LNCaP clone FGC (cell line): ENCODE data around the gene OR8J3.
A peak's percentile ranks its signal among the peaks of the same experiment; 100 is the strongest.

ENCODE experiments used
- DNase-seq: peaks from one replicate; pipeline ENCODE4 v3.0.0-alpha.2; 2011; ENCODE audit warnings: low read depth
- H3K4me3 ChIP-seq: 2 replicates; pipeline ENCODE4 v1.5.1; 2011; ENCODE audit warnings: mild to moderate bottlenecking, low read depth, low read length, control low read depth
- TF ChIP-seq, protein P1 (sequence below): IDR thresholded peaks from 2 replicates; pipeline ENCODE4 v1.5.1; 2012; ENCODE audit warnings: mild to moderate bottlenecking; ENCODE audit not compliant: control insufficient read depth, insufficient read depth; ENCODE audit errors: extremely low read depth

Gene OR8J3

DNA sequence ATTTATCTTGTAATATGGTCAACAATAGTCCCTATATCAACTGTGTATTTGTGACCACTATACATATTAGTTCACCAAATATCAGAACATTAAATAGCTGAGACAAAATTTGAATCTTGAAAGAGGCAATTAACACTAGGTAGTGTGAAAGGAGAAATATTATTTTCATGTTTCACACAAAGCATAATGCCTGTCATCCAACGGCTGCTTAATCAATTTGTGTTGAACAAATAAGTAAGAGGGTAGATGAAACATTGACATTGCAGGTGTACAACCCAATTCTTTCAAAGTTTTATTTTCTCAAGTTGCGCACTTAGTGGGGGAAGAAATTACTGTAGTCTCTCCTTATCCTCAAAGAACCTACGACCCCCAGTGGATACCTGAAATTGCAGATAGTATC lies 50.3 kb downstream of the OR8J3 start:
- DNase-seq, result no peak
- TF ChIP-seq, protein P1, sequence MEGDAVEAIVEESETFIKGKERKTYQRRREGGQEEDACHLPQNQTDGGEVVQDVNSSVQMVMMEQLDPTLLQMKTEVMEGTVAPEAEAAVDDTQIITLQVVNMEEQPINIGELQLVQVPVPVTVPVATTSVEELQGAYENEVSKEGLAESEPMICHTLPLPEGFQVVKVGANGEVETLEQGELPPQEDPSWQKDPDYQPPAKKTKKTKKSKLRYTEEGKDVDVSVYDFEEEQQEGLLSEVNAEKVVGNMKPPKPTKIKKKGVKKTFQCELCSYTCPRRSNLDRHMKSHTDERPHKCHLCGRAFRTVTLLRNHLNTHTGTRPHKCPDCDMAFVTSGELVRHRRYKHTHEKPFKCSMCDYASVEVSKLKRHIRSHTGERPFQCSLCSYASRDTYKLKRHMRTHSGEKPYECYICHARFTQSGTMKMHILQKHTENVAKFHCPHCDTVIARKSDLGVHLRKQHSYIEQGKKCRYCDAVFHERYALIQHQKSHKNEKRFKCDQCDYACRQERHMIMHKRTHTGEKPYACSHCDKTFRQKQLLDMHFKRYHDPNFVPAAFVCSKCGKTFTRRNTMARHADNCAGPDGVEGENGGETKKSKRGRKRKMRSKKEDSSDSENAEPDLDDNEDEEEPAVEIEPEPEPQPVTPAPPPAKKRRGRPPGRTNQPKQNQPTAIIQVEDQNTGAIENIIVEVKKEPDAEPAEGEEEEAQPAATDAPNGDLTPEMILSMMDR, result peak; percentile 26; the same call in 1 of the 2 replicates
- no peak overlapping the region for H3K4me3 ChIP-seq
